Measurements from ENCODE around the gene NAGA.
A peak's percentile ranks its signal among the peaks of the same experiment; 100 is the strongest.
"Not testable (repeated sequence)": the region's sequence is repeated elsewhere in the genome, so short reads cannot be mapped to it uniquely, and the experiment has no call there.

NAGA gene

DNA sequence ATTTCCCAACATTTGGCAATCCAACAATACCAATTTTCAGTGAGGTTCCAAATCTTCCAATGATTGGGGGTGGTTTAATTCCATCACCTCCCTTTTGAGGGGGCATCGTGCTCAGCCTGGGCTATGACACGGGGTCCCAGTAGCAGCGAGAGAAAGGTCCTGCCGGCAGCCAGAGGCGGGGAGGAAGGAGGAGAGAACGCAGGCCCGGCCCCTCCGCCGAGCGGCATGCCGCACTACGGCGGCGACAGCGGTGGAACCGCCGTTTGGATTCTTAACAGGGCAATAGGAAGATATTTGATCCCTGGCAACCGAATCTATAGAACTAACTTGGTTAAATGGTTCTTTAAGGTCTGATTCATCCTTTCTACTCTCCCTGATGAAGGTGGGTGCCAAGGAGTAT is 38.2 kb upstream of the NAGA start:
- Histone ChIP-seq H3K27me3 (no peaks in the 10 kb centered on the region), H3K9me3 (no peaks in the 10 kb centered on the region; the same call in 1 of the 2 replicates), H3K4me3 (ENCODE audit: low read depth, low read length) (no peak overlapping the region), H3K4me1 (no peaks in the 10 kb centered on the region), H3K36me3 (no peaks in the 10 kb centered on the region)
- TF ChIP-seq, protein P1, sequence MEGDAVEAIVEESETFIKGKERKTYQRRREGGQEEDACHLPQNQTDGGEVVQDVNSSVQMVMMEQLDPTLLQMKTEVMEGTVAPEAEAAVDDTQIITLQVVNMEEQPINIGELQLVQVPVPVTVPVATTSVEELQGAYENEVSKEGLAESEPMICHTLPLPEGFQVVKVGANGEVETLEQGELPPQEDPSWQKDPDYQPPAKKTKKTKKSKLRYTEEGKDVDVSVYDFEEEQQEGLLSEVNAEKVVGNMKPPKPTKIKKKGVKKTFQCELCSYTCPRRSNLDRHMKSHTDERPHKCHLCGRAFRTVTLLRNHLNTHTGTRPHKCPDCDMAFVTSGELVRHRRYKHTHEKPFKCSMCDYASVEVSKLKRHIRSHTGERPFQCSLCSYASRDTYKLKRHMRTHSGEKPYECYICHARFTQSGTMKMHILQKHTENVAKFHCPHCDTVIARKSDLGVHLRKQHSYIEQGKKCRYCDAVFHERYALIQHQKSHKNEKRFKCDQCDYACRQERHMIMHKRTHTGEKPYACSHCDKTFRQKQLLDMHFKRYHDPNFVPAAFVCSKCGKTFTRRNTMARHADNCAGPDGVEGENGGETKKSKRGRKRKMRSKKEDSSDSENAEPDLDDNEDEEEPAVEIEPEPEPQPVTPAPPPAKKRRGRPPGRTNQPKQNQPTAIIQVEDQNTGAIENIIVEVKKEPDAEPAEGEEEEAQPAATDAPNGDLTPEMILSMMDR (IDR thresholded peaks at IDR 0.05; ENCODE audit: low read depth, low read length), result no peak
- no peak for DNase-seq

DNA sequence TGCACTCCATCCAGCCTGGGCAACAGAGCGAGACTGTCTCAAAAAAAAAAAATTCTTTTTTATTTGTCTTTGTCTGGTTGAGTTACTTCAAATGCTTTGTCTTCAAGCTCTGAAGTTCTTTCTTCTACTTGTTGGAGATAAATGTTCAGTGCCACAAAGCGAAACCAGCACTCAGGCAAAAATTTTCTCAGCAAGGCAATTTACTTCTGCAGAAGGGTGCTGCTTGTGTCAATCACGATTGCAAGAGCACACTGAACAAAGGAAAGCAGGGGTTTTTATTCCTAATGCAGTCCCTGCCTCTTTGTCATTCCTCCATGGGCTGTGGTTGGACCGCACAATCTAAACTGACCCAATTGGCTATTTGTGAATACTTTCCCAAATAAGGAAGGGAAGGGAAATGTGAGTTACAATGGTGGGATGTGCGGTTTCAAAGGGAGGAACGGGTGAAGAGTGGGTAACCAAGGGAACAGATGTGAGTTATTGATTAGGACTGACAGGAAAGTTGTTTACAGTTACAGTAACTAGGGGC is 33.8 kb upstream of the NAGA start:
- H3K9me3 ChIP-seq; H3K4me1 ChIP-seq; H3K36me3 ChIP-seq; H3K27me3 ChIP-seq; DNase-seq; H3K4me3 ChIP-seq (ENCODE audit: low read depth, low read length): not testable (repeated sequence)

DNA sequence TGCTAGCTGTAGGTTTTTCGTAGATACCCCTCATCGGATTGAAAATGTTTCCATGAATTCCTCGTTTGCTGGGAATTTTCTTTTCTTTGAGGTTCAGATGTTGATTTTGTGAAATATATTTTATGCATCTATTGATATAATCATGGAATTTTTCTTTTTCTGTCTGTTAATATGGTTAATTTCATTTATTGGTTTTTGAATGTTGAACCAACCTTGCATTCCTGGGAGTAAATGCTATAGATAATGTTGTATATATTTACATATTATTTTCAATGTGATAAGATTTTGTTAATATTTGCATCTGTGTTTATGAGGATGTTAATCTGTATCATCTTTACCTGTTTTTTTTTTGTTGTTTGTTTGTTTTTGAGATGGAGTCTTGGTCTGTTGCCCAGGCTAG is 30.6 kb upstream of the NAGA start:
- Histone ChIP-seq H3K9me3 (no peaks in the 10 kb centered on the region; the same call in 1 of the 2 replicates), H3K36me3 (no peaks in the 10 kb centered on the region), H3K27me3 (no peaks in the 10 kb centered on the region), H3K4me3 (ENCODE audit: low read depth, low read length) (no peak overlapping the region), H3K4me1 (no peaks in the 10 kb centered on the region)
- DNase-seq, result no peak
- TF ChIP-seq, protein P1 (IDR thresholded peaks at IDR 0.05; ENCODE audit: low read depth, low read length), result no peak

DNA sequence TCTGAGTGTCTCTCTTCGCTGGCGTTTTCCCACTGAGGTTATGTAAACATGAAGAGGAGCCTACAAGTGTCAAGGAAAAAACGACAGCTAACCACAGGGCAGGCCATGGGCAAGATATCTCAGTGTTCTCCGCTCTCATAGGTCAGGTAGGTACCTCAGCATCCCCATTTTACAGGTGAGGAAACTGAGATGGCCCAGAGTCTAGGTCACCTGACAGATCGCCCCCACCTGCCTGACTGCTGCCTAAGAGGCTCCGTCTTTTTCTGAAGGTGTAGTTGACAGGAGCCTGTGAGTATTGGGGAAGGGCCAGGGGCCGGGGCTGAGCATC is 20.8 kb upstream of the NAGA start:
- no peaks in the 10 kb centered on the region for H3K4me1 ChIP-seq
- H3K27me3 ChIP-seq, result no peaks in the 10 kb centered on the region
- H3K4me3 ChIP-seq (ENCODE audit: low read depth, low read length), result peak overlapping the region; percentile 71
- TF ChIP-seq, protein P1 (IDR thresholded peaks at IDR 0.05; ENCODE audit: low read depth, low read length), result no peak
- no peaks in the 10 kb centered on the region for H3K9me3 ChIP-seq
- DNase-seq, result no peak
- peaks cover 25% of the 10 kb centered on the region for H3K36me3 ChIP-seq

DNA sequence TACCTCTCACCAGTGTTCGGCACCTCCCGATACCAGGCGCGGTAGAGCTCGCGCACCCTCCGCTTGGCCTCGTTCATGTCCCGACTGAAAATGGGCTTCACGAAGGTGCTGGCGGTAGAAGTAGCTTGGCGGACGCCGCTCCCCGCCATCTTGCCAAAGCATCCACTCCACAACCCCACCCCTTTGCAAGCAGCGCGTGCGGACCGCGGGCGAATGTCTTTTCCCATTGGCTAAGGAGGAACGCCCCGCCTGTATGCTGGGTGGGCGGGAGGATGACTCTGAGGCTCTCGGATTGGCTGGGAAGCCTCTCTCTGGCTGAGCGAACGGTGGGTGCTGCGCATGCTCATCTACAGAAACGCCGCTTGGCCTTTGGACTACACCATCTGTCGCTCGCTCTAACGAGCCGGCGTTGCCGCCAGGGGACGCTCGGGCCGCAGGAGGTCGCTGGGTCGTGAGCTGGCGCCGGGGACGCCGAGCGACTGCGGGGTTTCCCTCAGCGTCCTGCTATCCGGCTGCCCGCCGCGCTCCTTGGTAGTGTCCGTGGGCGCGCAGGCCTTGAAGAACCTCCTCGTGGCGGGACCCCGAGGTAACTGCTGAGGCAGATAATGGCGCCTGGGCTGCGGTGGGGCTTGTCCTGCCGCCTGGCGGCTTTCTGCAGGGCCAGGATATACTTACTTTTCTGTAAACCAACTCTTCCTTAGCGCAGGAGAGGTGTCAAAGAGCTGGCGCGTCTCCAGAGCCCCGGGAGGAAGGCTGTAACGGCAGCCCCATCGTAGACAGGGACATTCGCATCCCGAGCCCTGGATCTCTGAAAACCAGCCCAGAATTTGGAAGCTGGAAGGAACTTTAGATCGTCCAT is 20.2 kb upstream of the NAGA start, which contains the start of gene NDUFA6:
Gene NDUFA6, minus strand, starts transcription at position 177 of the 859 bp plus-strand sequence. Its CDS starts 28 bp downstream, at position 149.
- Histone ChIP-seq H3K4me1 (no peaks in the 10 kb centered on the region), H3K27me3 (no peaks in the 10 kb centered on the region), H3K36me3 (peaks cover 31% of the 10 kb centered on the region), H3K9me3 (no peaks in the 10 kb centered on the region), H3K4me3 (ENCODE audit: low read depth, low read length) (peak within 1 kb of the TSS; percentile 94)
- TF ChIP-seq, protein P1 (IDR thresholded peaks at IDR 0.05; ENCODE audit: low read depth, low read length), result peak; percentile 91
- DNase-seq, result peak; percentile 99

DNA sequence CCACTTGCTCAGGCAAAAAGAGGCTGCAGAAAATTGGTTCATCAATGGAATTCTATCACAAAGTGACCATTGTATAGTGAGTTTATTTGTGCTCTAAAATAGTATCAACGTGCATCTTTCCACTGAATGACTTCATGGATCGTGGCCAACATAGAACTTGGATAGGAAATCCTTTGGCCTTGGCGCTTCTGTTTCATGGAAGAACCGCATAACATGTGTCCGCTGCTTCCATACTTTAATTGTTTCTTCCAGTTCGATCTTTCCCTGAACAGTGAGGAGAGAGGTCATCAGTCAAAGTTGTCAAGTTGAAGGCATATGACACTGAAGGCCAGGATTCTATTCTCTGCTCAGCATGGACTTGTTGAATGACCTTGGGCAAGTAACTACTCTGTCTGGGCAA is 15.4 kb upstream of the NAGA start:
- no peaks in the 10 kb centered on the region for H3K27me3 ChIP-seq
- no peaks in the 10 kb centered on the region for H3K9me3 ChIP-seq
- H3K36me3 ChIP-seq, result peaks cover 72% of the 10 kb centered on the region
- DNase-seq, result no peak
- TF ChIP-seq, protein P1 (IDR thresholded peaks at IDR 0.05; ENCODE audit: low read depth, low read length), result no peak
- H3K4me3 ChIP-seq (ENCODE audit: low read depth, low read length), result no peak overlapping the region
- H3K4me1 ChIP-seq, result no peaks in the 10 kb centered on the region
